IMR-90 (cell line): ENCODE results near the gene CHD6. TPM values are rescaled to one million over a fixed set of nuclear protein-coding genes. Genes with fewer than 3 reads are reported as not detected.

Experiments
- ATAC-seq: fragments of 200-7000 bp; cut with Tn5 transposase; 2 replicates; pipeline ENCODE4 v1.9.1; 2020; ENCODE audit warnings: low read depth, mild to moderate bottlenecking, moderate library complexity
- BruUV-seq: library from RNA; stranded (reverse); fragments of 400-500 nt; replicated peaks from 2 replicates; lab custom pipeline; 2021; lab: Mats Ljungman, UMichigan
- CTCF ChIA-PET: fragments of 300-600 bp; formaldehyde crosslinking; extraction: SDS; loops from one replicate; lab custom pipeline; 2021; ENCODE audit warnings: antibody characterized with exemption; lab: Yijun Ruan, JAX
- POLR2A ChIA-PET: fragments of 300-600 bp; sonication (Branson Sonifier 250); formaldehyde crosslinking; loops from one replicate; lab custom pipeline; 2022; ENCODE audit warnings: antibody characterized with exemption; ENCODE audit not compliant: unreplicated experiment; lab: Charles Lee
- DNase-seq: peaks from one replicate; pipeline ENCODE4 v3.0.0; 2013
- H2AFZ ChIP-seq: replicated peaks from 2 replicates; pipeline ENCODE3; 2013; ENCODE audit warnings: low read length, mild to moderate bottlenecking; ENCODE audit not compliant: poor library complexity
- H2AK5ac ChIP-seq: 2 replicates; pipeline ENCODE4 v1.6.1; 2013; ENCODE audit warnings: low read depth, low read length, inconsistent platforms
- H2AK9ac ChIP-seq: replicated peaks from 2 replicates; pipeline ENCODE3; 2013; ENCODE audit warnings: mild to moderate bottlenecking, low read depth, low read length, moderate library complexity; ENCODE audit not compliant: poor library complexity
- H2BK120ac ChIP-seq: 2 replicates; pipeline ENCODE4 v1.6.1; 2013; ENCODE audit warnings: low read depth, low read length, inconsistent platforms
- H2BK15ac ChIP-seq: 3 replicates; pipeline ENCODE4 v1.6.1; 2013; ENCODE audit warnings: low read depth, low read length, inconsistent platforms
- H2BK20ac ChIP-seq: 2 replicates; pipeline ENCODE4 v1.6.1; 2013; ENCODE audit warnings: low read depth, mild to moderate bottlenecking, inconsistent platforms, low read length, moderate library complexity
- H2BK5ac ChIP-seq: 2 replicates; pipeline ENCODE4 v1.6.1; 2013; ENCODE audit warnings: mild to moderate bottlenecking, low read depth, low read length, inconsistent platforms; ENCODE audit not compliant: poor library complexity, severe bottlenecking
- H3K14ac ChIP-seq: replicated peaks from 2 replicates; pipeline ENCODE4 v1.6.1; 2013; ENCODE audit warnings: low read depth, low read length, inconsistent platforms
- H3K18ac ChIP-seq: 2 replicates; pipeline ENCODE4 v1.6.1; 2013; ENCODE audit warnings: low read depth, low read length, control low read depth
- H3K23ac ChIP-seq: 2 replicates; pipeline ENCODE4 v1.6.1; 2013; ENCODE audit warnings: low read depth, low read length, inconsistent platforms
- H3K27ac ChIP-seq: 2 replicates; pipeline ENCODE4 v1.5.1; 2013; ENCODE audit warnings: mild to moderate bottlenecking, control low read depth, low read length; ENCODE audit not compliant: insufficient read depth
- H3K27me3 ChIP-seq: 2 replicates; pipeline ENCODE4 v1.6.1; 2013; ENCODE audit warnings: low read length; ENCODE audit not compliant: control insufficient read depth, insufficient read depth
- H3K36me3 ChIP-seq: 2 replicates; pipeline ENCODE4 v1.6.1; 2013; ENCODE audit warnings: low read length, mixed read lengths; ENCODE audit not compliant: control insufficient read depth, insufficient read depth
- H3K4ac ChIP-seq: 2 replicates; pipeline ENCODE4 v1.6.1; 2013; ENCODE audit warnings: low read depth, low read length, inconsistent platforms
- H3K4me1 ChIP-seq: 2 replicates; pipeline ENCODE4 v1.6.1; 2013; ENCODE audit warnings: low read length, mixed read lengths; ENCODE audit not compliant: control insufficient read depth, insufficient read depth
- H3K4me2 ChIP-seq: 2 replicates; pipeline ENCODE4 v1.6.1; 2013; ENCODE audit warnings: low read depth, mild to moderate bottlenecking, control low read depth, low read length, moderate library complexity
- H3K4me3 ChIP-seq: 2 replicates; pipeline ENCODE4 v1.5.1; 2013; ENCODE audit warnings: low read depth, mild to moderate bottlenecking, control low read depth, low read length, moderate library complexity; ENCODE audit not compliant: insufficient read depth
- H3K56ac ChIP-seq: 2 replicates; pipeline ENCODE4 v1.6.1; 2013; ENCODE audit warnings: low read length, inconsistent platforms; ENCODE audit not compliant: insufficient read depth; ENCODE audit errors: extremely low read depth
- H3K79me1 ChIP-seq, 2 experiments: 2 replicates each; pipeline ENCODE4 v1.6.1; 2013; ENCODE audit warnings: low read length in 2 of 2, inconsistent platforms in 1 of 2, low read depth in 1 of 2
- H3K9ac ChIP-seq: 2 replicates; pipeline ENCODE4 v1.6.1; 2013; ENCODE audit warnings: low read depth, low read length, control low read depth
- H3K9me1 ChIP-seq: 2 replicates; pipeline ENCODE4 v1.6.1; 2013; ENCODE audit warnings: low read length, inconsistent platforms; ENCODE audit not compliant: insufficient read depth
- H3K9me3 ChIP-seq: 2 replicates; pipeline ENCODE4 v1.6.1; 2013; ENCODE audit warnings: low read length; ENCODE audit not compliant: control insufficient read depth, insufficient read depth
- H4K20me1 ChIP-seq: 2 replicates; pipeline ENCODE4 v1.6.1; 2013; ENCODE audit warnings: low read length, inconsistent platforms; ENCODE audit not compliant: insufficient read depth
- H4K5ac ChIP-seq: 2 replicates; pipeline ENCODE4 v1.6.1; 2013; ENCODE audit warnings: mild to moderate bottlenecking, low read depth, low read length, control low read depth
- H4K8ac ChIP-seq, 2 experiments: 2 replicates each; pipeline ENCODE4 v1.6.1; 2013; ENCODE audit warnings: low read depth in 2 of 2, low read length in 2 of 2, control low read depth in 1 of 2, inconsistent platforms in 1 of 2
- H4K91ac ChIP-seq: 2 replicates; pipeline ENCODE4 v1.6.1; 2013; ENCODE audit warnings: low read depth, low read length, inconsistent platforms; ENCODE audit not compliant: insufficient read depth
- BHLHE40 ChIP-seq: fragments of 150-350 bp; IDR thresholded peaks from 2 replicates; pipeline ENCODE4 v1.6.1; 2016; ENCODE audit warnings: mild to moderate bottlenecking, low read depth, low read length
- CEBPB ChIP-seq: IDR thresholded peaks from 2 replicates; pipeline ENCODE4 v1.6.1; 2012; ENCODE audit warnings: low read depth, low read length, improper control_type of control experiment
- CHD1 ChIP-seq: IDR thresholded peaks from 2 replicates; pipeline ENCODE4 v1.6.1; 2012; ENCODE audit warnings: low read depth, low read length, improper control_type of control experiment
- FOS ChIP-seq: fragments of 150-350 bp; IDR thresholded peaks from 2 replicates; pipeline ENCODE4 v1.6.1; 2016; ENCODE audit warnings: low read depth, low read length
- MAFK ChIP-seq: IDR thresholded peaks from 2 replicates; pipeline ENCODE4 v1.6.1; 2012; ENCODE audit warnings: low read depth, low read length, improper control_type of control experiment
- MAZ ChIP-seq: IDR thresholded peaks from 2 replicates; pipeline ENCODE4 v1.6.1; 2012; ENCODE audit warnings: low read depth, mild to moderate bottlenecking, low read length, improper control_type of control experiment, moderate library complexity, borderline replicate concordance
- MXI1 ChIP-seq: IDR thresholded peaks from 2 replicates; pipeline ENCODE4 v1.6.1; 2012; ENCODE audit warnings: low read depth, mild to moderate bottlenecking, low read length, moderate library complexity, borderline replicate concordance
- NFE2L2 ChIP-seq: fragments of 150-350 bp; IDR thresholded peaks from 2 replicates; pipeline ENCODE4 v1.6.1; 2016; ENCODE audit warnings: low read depth, mild to moderate bottlenecking, low read length
- POLR2A ChIP-seq: IDR thresholded peaks from 2 replicates; pipeline ENCODE4 v1.6.1; 2012; ENCODE audit warnings: mild to moderate bottlenecking, low read depth, low read length
- RAD21 ChIP-seq: IDR thresholded peaks from 2 replicates; pipeline ENCODE4 v1.6.1; 2012; ENCODE audit warnings: low read length, improper control_type of control experiment
- RCOR1 ChIP-seq: IDR thresholded peaks from 2 replicates; pipeline ENCODE4 v1.6.1; 2012; ENCODE audit warnings: mild to moderate bottlenecking, low read length, improper control_type of control experiment; ENCODE audit not compliant: insufficient replicate concordance
- RFX5 ChIP-seq: IDR thresholded peaks from 2 replicates; pipeline ENCODE4 v1.8.0; 2012; ENCODE audit warnings: low read depth, mild to moderate bottlenecking, low read length, moderate library complexity
- SMC3 ChIP-seq: fragments of 150-350 bp; IDR thresholded peaks from 2 replicates; pipeline ENCODE4 v1.6.1; 2016; ENCODE audit warnings: low read depth, mild to moderate bottlenecking, antibody characterized with exemption, low read length, moderate library complexity
- WGBS, 2 experiments: methylation state at CpG; one replicate each; pipeline versions ENCODE4 v1.1.5 to v1.1.7; 2013; ENCODE audit warnings: missing lambda C conversion rate in 2 of 2; ENCODE audit not compliant: insufficient read length in 1 of 2; ENCODE audit errors: extremely low coverage in 2 of 2; 5-methylcytosine and 5-hydroxymethylcytosine counted together
- dilution Hi-C: fragments of 300-500 bp; cut with HindIII; formaldehyde crosslinking; loops from one replicate; pipeline ENCODE4 v1.14.3; 2018; ENCODE audit warnings: low sequenced_read_pairs; ENCODE audit not compliant: unreplicated experiment
- in situ Hi-C: fragments of 300-500 bp; cut with MboI; formaldehyde crosslinking; loops from 3 replicates; pipeline ENCODE4 v1.14.3; 2019; ENCODE audit warnings: low sequenced_read_pairs, inconsistent platforms, mixed read lengths
- intact Hi-C: fragments of 100-400 bp; cut with micrococcal nuclease; formaldehyde crosslinking; loops from 2 replicates; pipeline ENCODE4 v1.10.0; 2022
- polyA plus RNA-seq, 3 experiments: library from polyadenylated mRNA; depleted of rRNA; stranded (reverse); fragments of >200 nt; gene quantifications; 2 replicates each; pipeline ENCODE4 v1.2.3, GENCODE V29; 2012; ENCODE audit warnings: low replicate concordance in 1 of 3
- total RNA-seq: library from RNA; depleted of rRNA; stranded (reverse); fragments of >200 nt; gene quantifications from 2 replicates; pipeline ENCODE4 v1.2.3, GENCODE V29; 2012
- TF ChIP-seq, protein P1 (sequence below): fragments of 150-350 bp; IDR thresholded peaks from 2 replicates; pipeline ENCODE4 v1.6.1; 2017; ENCODE audit warnings: mild to moderate bottlenecking, antibody characterized with exemption, low read length, low read depth
- TF ChIP-seq, protein P2 (sequence below): conservative IDR thresholded peaks from 2 replicates; pipeline ENCODE4 v1.5.1; 2012; ENCODE audit warnings: mild to moderate bottlenecking, low read depth, low read length, improper control_type of control experiment
- TF ChIP-seq, protein P3 (sequence below): fragments of 150-350 bp; IDR thresholded peaks from 2 replicates; pipeline ENCODE4 v1.6.1; 2016; ENCODE audit warnings: low read depth, mild to moderate bottlenecking, low read length, moderate library complexity, borderline replicate concordance

The CHD6 gene
- total and polyA plus RNA-seq, 2 of the 4 experiments (the other 2 are of a cell fraction), result 8.8 to 26.7 TPM

DNA sequence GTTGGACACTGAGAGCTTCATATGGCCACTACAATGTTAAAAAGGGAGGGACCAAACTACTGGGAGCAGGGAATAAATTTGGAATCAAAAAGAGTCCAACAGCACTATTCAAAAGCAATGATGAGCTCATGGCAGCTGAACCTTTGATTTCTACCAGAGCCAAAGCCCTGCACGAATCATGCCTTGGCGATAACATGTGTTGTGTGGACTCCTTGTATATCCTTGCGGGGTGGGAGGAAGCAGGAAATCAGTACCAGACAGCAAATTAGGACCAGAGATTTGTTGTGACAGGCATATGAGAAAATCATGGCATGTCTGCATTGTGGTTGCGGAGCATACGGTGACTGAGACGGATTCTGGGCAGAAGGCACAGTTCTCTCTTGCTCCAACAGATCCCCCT, 166.0 kb downstream of the CHD6 start:
- intact Hi-C loops, result no loop called here
- no peak overlapping the region for H3K18ac ChIP-seq
- no peak overlapping the region for H3K56ac ChIP-seq
- no peak overlapping the region for H3K4me2 ChIP-seq
- H2AK9ac ChIP-seq, result no peak overlapping the region
- no peak for DNase-seq
- in situ Hi-C loops, result no loop called here
- no peak overlapping the region for H4K5ac ChIP-seq
- H3K9me1 ChIP-seq, result peaks cover 15% of the 10 kb centered on the region
- H3K9me3 ChIP-seq, result no peaks in the 10 kb centered on the region
- no peak overlapping the region for H4K91ac ChIP-seq
- H4K8ac ChIP-seq, result no peak overlapping the region
- H2BK120ac ChIP-seq, result no peak overlapping the region
- no peak overlapping the region for H3K4me3 ChIP-seq
- H4K20me1 ChIP-seq, result no peaks in the 10 kb centered on the region
- ATAC-seq, result no peak
- POLR2A ChIA-PET, result no interaction called here
- no peak overlapping the region for H2BK20ac ChIP-seq
- no peak overlapping the region for H2BK5ac ChIP-seq
- no peak overlapping the region for H2AK5ac ChIP-seq
- no peak overlapping the region for H3K27ac ChIP-seq
- TF ChIP-seq FOS (no peak), NFE2L2 (no peak), MAZ (no peak), BHLHE40 (no peak), RAD21 (no peak), POLR2A (no peak), CEBPB (no peak), RCOR1 (no peak), CHD1 (no peak), SMC3 (no peak), MAFK (no peak), RFX5 (no peak), MXI1 (no peak)
- TF ChIP-seq, protein P1, sequence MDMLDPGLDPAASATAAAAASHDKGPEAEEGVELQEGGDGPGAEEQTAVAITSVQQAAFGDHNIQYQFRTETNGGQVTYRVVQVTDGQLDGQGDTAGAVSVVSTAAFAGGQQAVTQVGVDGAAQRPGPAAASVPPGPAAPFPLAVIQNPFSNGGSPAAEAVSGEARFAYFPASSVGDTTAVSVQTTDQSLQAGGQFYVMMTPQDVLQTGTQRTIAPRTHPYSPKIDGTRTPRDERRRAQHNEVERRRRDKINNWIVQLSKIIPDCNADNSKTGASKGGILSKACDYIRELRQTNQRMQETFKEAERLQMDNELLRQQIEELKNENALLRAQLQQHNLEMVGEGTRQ, result no peak
- TF ChIP-seq, protein P2, sequence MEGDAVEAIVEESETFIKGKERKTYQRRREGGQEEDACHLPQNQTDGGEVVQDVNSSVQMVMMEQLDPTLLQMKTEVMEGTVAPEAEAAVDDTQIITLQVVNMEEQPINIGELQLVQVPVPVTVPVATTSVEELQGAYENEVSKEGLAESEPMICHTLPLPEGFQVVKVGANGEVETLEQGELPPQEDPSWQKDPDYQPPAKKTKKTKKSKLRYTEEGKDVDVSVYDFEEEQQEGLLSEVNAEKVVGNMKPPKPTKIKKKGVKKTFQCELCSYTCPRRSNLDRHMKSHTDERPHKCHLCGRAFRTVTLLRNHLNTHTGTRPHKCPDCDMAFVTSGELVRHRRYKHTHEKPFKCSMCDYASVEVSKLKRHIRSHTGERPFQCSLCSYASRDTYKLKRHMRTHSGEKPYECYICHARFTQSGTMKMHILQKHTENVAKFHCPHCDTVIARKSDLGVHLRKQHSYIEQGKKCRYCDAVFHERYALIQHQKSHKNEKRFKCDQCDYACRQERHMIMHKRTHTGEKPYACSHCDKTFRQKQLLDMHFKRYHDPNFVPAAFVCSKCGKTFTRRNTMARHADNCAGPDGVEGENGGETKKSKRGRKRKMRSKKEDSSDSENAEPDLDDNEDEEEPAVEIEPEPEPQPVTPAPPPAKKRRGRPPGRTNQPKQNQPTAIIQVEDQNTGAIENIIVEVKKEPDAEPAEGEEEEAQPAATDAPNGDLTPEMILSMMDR, result no peak
- TF ChIP-seq, protein P3, sequence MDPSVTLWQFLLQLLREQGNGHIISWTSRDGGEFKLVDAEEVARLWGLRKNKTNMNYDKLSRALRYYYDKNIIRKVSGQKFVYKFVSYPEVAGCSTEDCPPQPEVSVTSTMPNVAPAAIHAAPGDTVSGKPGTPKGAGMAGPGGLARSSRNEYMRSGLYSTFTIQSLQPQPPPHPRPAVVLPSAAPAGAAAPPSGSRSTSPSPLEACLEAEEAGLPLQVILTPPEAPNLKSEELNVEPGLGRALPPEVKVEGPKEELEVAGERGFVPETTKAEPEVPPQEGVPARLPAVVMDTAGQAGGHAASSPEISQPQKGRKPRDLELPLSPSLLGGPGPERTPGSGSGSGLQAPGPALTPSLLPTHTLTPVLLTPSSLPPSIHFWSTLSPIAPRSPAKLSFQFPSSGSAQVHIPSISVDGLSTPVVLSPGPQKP, result no peak
- no peak overlapping the region for H3K9ac ChIP-seq
- dilution Hi-C loops, result no loop called here
- H3K36me3 ChIP-seq, result peaks cover 58% of the 10 kb centered on the region
- no peak overlapping the region for H3K23ac ChIP-seq
- H3K4ac ChIP-seq, result no peak overlapping the region
- H2BK15ac ChIP-seq, result no peak overlapping the region
- H3K27me3 ChIP-seq, result no peaks in the 10 kb centered on the region
- no peak overlapping the region for H3K14ac ChIP-seq
- no peak overlapping the region for H2AFZ ChIP-seq
- CTCF ChIA-PET, result no interaction called here
- peaks cover 0 to 5% of the 10 kb centered on the region in 2 experiments; a peak in 2 of 4 replicates for H3K79me1 ChIP-seq
- H3K4me1 ChIP-seq, result peaks cover 9% of the 10 kb centered on the region
- 100% methylated on average over 1 of the region's 6 CpGs; no CpG with 5 or more reads in 1 of the 2 experiments for WGBS, 2 experiments
- no TSS peak for BruUV-seq
